ENCODE data around the gene CDHR1. TPM values are rescaled to one million over a fixed set of nuclear protein-coding genes. Genes with fewer than 3 reads are reported as not detected.
A peak's percentile ranks its signal among the peaks of the same experiment; 100 is the strongest.

Gene CDHR1
- total RNA-seq, 1 donor from 2014 or later = 0.35 TPM

DNA sequence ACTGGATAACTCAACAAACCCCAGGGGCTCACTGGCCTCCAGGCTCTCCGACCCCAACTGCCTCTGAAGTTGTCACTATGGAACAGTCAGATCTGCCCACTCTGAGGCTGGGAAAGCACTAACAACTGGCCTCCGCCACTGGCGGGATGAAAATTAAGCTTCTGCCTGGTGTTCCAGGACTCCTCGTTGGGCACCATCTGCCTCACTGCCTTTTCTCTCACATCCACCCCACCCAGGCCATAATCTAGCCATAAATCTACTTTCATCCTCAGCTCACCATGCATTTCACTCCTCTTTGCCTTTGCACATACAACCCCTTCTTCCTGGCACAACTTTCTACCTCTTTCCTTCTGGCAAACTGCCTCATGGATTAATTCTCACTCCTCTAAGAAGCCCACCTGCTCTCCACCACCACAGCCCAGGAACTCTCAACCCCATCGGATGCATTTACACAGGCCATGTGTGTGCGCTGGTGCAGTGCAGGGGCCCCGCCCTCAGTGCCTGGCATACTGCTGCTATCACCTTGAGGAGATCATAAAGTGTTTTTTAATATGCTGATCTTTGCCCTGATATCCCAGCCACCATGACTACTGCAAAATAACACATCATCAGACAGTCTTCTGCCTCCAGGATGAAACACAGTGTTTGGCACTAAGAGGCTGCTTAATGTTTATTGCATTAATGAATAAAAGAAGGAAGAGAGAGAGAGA is 4.0 kb downstream of the CDHR1 start:
- DNase-seq (ENCODE audit: low spot score) = no peak

DNA sequence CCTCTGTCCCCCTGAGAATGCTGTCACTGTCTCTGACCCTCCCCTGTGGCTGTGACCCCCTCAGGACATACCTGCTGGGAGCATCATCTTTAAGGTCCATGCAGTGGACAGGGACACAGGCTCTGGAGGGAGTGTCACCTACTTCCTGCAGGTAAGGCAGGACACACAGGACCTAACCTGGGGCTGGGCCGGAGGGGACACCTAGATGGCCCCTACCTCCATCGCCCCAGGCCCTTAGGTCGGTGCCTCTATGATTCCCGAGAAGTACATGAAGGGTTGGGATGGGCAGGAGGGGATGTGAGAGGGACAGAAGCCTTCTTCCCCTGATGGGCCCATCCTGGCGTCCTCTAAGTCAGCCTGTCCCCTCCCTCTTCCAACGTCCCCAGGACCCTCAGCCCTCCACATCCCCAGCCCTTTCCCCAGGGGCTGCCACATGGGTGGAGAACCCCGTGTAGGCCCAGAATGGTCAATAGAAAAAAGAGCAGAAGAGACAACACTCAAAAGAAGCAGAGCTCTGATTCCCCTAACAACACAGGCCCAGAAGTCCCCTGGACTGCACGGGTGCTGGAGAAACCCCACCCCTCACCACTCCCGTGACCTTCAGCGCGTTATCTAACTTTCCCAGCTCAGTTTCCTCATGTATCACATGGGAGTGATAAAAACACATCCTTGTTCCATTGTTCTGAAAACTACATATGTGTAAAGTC is 6.4 kb downstream of the CDHR1 start:
- no peak for DNase-seq (ENCODE audit: low spot score)

DNA sequence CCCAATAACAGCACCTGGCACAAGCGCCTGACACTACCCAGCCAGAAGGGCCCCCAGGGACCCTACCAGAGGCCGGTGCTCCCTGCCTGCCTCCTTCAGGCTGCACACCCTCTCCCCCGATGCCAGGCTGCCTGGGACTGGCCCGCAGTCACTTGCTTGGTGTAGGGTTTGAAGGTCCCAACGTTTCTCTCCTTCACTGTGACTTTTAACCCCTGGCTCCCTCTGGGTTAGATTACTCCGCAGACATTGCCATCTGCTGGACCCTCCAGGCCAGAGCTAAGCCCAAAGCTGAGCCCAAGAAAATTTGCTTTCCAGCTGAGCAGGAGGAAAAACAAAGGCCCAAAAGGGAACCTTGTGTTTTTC is 6.9 kb downstream of the CDHR1 start:
- no peak for DNase-seq (ENCODE audit: low spot score)

DNA sequence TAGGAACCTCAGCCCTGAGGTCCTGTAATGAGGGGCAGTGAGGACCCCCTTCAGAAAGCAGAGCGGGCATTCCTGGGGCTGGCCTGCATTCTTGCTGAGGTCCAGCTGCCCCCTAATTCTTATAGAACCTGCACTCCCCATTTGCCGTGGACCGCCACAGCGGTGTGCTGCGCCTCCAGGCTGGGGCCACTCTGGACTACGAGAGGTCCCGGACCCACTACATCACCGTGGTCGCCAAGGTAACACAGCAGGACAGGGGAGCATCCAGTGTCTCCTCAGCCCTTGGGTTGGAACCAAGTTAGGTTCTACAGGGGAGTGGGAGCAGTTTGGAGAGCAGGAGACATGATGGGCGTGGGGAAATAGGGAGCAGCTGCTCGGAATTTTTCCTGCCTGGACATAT is 7.3 kb downstream of the CDHR1 start:
- DNase-seq (ENCODE audit: low spot score) = no peak

DNA sequence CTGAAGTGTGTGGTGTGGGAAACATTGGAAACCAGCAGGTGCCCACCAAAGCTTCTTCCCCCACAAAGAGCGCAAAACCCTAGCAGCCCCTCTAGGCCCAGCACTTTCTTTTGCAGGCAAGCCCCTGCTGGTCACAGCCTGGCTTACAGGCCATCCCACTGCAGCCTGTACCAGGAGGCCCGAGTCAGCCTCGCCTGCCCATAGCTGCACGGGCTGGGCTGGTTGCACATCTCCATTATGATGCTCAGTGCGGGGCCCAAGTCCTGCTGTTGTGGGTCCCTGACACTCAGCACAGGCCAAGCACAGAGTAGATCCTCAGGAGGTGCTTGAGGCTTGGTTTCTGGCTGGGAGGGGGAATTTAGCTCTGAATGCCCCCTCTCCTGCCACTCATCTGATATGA is 8.0 kb downstream of the CDHR1 start:
- DNase-seq (ENCODE audit: low spot score) = no peak

DNA sequence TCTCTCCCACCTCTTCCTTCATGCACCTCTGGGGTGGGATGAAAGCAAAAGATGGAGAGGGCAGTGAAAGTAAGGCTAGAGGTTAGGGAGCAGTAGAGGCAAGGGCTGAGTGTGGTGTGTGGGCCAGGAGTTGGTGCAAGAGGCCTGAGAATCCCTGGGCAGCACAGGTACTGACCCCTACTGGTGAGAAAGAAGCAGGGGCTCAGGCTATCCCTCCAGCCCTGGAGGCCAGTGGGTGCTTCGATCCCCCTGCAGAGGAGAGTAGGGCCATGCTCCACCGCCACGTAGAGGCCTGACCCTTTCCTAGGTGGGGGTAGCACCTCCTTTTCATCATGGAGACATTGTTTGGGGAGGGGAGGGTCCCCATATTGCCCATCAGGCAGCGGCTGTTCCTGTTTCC is 9.8 kb downstream of the CDHR1 start:
- DNase-seq (ENCODE audit: low spot score) = peak; percentile 76

DNA sequence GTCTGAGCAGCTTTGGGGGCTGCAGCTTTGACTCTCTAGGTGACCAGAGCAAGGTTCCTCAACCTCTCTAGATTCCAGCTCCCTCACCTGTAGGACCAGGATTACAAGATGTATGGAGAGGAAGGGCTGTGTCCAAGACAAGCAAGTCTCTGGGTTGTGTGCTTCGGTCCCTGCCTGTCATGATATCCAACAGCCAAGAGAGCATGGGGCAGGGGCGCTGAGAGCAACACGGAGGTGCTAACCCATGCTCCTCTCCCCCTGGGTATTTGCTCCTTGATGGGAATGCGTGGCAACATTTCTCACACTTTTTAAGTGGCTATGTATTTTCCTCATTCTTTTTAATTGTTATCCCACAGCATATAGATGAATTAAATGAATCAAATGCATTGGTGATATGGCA is 10.3 kb downstream of the CDHR1 start:
- DNase-seq (ENCODE audit: low spot score) = peak; percentile 45

DNA sequence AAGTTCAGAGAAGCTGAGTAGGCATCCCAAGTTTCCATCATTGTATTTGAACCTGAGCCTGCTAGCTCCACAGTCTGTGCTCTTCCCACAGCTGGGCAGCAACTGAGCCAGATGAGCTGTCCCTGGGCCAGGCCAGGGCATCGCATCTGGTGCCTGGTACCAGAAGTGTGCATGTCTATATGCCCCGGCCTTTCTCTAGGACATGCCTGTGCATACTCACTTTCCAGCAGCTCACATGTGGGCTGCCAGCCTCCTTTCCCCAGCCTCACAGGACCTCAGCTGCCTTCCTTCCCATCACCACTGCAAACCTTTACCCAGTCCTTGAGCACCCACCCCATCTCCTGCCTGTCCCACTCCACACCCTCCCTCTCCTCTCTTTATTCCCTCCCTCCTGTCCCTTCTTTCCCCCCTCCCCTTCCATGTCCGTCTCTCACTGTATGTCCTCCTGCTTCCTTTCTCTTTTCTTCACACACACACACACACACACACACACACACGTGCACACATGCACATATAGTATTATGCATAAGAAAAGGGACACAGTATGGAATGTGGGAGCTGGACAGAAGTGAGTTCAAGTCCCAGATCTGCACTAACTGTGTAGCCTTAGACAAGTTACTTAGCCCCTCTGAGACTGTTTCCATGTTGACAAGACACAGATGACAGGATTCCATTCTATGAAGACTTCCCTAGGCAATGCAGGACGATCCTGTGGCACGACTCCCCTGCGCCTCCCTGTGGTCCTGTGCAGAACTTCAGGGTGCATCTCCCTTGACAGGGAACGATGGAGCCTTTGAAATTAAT is 10.9 kb downstream of the CDHR1 start:
- DNase-seq (ENCODE audit: low spot score) = peak; percentile 72

DNA sequence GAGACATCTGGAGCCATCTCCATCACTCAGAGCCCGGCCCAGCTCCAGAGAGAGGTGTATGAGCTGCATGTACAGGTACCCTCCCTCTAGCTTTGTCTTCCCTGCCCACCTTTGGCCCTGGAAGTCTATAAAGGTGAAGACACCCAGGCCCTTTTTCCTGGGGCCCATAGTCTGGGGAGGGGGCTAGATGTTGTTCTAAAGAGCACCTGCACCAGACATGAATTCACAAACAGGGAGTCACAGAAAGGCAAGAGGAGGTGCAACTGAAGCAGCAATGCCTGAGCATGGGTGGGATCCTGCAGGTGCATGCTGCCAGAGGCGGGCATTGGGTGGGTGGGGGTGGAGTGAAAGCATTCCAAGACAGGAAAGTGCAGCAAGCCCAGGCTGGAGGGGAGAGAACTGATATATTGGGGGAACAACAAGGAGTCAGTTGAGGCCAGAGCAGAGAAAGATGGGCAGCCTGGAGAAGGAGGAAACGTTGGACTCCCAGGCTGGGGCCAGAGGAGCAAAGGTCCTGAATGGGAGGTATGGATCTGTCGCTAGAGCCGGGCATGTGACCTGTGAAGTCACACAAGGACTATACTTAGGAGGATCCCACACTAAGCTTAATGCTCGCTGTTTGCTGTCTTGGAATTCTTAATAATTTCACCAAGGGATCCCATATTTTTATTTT is 11.7 kb downstream of the CDHR1 start:
- peak; percentile 78 for DNase-seq (ENCODE audit: low spot score)

DNA sequence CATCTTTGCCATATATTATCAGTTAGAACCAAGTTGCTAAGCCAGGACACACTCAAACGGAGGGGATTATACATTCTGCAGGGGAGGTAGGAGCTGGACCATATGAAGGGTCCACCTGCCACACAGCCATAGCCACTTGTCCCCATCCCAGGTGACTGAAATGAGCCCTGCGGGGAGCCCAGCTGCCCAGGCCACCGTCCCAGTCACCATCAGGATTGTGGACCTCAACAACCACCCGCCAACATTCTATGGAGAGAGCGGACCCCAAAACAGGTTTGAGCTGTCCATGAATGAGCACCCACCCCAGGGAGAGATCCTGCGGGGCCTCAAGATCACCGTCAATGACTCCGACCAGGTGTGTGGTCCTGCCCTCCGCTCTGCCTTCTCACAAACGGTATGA is 13.7 kb downstream of the CDHR1 start:
- peak; percentile 68 for DNase-seq (ENCODE audit: low spot score)

DNA sequence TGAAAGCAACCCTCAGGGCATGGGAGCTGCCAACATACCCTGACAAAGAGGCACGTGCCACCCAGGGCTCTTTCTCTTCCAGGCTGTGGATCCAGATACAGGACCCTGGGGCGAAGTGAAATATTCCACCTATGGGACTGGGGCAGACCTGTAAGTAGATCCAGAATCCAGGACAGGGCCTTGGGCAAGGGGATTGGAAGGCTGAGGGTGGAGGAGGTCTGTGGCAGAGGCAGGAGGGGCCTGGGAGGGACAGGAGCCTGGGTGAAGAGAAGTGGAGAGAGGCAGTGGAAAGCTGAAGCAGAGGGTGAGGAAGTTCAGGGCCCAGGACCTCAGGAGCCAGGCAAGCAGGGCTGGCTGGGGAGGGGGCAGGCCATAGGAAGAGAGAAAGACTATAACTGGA is 17.2 kb downstream of the CDHR1 start:
- peak; percentile 79 for DNase-seq (ENCODE audit: low spot score)

DNA sequence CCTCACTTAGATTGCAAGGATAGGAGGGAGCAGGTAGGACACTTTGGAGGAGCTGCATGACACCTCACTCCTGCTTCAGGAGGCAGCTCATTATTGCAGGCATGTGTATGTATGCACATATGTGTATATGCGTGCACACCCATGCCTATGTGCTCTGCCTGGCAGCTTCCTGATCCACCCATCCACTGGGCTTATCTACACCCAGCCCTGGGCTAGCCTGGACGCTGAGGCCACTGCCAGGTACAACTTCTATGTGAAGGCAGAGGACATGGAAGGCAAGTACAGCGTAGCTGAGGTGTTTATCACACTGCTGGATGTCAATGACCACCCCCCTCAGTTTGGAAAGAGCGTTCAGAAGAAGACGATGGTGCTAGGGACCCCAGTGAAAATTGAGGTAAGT is 17.7 kb downstream of the CDHR1 start:
- DNase-seq (ENCODE audit: low spot score) = peak; percentile 67

DNA sequence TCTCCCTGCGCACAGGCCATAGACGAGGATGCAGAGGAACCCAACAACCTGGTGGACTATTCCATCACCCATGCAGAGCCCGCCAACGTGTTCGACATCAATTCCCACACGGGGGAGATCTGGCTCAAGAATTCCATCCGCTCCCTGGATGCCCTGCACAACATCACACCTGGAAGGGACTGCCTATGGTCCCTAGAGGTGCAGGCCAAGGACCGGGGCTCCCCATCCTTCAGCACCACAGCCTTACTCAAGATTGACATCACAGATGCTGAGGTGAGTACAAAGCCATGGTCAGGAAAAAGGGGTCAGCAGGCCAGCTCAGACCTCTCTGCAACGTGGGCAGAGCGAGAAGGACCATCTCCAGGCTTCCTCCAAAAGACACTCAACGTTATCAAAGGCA is 18.7 kb downstream of the CDHR1 start:
- DNase-seq (ENCODE audit: low spot score) = peak; percentile 33

DNA sequence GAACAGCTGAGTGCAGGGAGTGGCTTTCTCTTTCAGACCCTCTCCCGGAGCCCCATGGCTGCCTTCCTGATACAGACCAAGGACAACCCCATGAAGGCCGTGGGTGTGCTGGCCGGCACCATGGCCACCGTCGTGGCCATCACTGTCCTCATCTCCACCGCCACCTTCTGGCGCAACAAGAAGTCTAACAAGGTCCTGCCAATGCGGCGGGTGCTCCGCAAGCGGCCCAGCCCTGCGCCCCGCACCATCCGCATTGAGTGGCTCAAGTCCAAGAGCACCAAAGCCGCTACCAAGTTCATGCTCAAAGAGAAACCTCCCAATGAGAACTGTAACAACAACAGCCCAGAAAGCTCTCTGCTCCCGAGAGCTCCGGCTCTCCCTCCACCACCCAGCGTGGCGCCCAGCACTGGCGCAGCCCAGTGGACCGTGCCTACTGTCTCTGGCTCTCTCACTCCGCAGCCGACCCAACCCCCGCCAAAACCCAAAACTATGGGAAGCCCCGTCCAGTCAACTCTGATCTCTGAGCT is 19.8 kb downstream of the CDHR1 start:
- peak; percentile 76 for DNase-seq (ENCODE audit: low spot score)

DNA sequence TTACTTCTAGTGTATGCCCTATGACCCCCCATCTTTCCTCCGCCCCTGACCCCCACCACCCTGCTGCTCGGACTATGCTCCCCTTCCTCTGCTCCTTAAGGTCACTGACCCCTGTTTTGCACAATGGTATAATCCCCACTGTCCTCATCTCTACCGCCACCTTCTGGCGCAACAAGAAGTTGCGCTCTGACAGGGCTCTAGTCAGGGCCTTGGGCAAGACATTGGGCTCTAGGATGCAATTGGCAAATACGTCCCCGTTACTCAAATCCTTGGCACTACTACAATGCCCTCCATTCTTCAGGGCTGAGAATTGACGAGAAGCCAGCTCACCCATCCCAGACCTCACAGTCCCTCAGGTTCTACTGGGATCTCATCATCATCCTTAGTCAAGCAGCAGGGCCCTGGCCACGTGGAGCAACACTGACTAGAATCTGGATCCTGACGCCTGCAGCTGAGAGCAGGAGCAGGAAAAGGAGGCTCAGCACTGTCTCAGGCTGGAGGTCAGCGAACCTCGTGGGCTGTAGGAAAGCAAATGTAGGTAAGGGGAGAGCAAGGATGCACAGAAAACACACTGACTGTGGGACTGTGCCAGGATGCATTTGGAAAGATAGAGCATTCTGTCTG is 20.4 kb downstream of the CDHR1 start:
- DNase-seq (ENCODE audit: low spot score) = peak; percentile 33

DNA sequence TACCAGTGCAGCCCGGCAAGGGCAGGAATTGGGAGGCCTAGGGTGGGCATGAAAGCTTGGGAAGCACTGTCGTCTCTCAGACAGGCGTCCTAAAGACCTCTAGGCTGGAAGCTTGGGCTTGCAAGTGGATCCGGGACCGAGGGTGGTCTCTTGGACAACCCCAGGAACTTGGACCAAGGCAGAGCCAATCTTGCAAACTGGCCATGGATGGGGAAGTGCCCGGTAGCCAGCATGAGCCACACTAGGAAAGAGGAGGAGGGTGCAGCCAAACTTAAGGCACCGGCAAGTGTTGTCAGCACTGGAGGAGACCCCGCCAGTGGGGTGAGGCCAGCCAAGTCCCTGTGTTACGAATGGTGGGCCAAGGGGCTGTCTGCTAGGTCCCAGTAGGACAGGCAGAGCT is 22.5 kb downstream of the CDHR1 start:
- DNase-seq (ENCODE audit: low spot score) = no peak

DNA sequence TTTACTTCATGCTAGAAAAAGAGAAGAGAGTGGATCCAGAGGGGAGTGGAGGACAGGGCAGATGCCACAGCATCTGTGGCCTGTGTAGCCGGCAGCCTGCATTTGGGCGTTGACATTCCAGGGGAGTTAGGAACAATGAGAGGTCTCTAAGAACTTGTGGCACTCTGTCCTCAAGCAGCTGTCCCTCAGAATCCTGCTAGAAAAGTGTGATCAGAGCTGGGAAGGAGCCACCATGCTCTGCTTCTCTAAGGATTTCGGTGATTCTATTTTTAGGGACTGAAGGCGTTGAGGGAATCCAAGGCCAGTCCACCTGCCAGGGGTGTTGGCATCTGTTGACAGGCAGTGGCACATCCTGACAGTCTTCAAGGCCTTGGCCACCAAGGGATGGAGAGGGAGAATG is 23.4 kb downstream of the CDHR1 start:
- DNase-seq (ENCODE audit: low spot score) = no peak

DNA sequence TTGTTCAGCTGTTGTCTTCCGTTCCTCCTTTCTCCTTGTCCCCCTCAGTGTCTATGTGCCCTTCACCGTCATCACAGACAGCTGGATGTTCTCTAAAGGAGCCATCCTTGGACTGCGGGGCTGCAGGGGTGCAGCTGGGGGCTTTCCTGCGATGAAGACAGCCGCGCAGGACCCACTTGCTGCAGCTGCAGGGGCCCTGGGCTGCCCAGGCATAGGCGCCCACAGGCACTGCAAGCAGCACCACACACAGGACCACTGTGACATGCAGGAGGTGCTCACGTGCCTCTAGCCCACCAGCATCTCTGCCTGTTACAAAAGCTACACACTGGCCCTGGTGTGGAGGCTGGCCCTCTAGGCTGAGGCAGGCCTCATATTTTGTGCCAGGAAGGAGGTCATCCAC is 27.6 kb downstream of the CDHR1 start:
- no peak for DNase-seq (ENCODE audit: low spot score)

DNA sequence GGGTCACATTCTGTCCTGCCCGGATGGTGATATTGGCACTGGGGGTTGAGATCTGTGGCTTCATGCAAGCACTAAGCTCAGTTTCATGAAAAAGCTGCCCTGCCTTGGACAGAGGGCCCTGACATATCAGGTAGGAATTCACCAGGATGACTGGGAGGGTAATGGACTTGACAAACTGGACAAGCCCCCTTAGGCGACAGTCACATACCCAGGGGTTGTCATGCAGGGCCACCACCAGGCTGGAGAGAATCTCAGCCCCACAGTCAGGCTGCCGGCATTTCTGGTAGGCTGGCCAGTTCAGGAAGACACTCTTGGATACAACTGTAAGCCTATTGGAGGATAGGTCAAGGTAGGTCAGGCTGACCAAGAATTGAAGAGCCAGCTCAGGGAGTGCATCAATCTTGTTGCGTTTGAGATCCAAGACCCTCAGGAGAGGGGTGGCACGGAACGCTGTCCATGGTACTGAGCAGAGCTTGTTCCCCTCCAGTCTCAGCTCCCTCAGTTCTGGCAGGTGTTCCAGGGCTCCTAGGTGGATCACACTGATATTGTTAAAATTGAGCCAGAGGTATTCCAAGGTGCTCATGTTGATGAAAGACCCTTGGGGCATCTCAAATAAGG is 30.2 kb downstream of the CDHR1 start:
- no peak for DNase-seq (ENCODE audit: low spot score)

DNA sequence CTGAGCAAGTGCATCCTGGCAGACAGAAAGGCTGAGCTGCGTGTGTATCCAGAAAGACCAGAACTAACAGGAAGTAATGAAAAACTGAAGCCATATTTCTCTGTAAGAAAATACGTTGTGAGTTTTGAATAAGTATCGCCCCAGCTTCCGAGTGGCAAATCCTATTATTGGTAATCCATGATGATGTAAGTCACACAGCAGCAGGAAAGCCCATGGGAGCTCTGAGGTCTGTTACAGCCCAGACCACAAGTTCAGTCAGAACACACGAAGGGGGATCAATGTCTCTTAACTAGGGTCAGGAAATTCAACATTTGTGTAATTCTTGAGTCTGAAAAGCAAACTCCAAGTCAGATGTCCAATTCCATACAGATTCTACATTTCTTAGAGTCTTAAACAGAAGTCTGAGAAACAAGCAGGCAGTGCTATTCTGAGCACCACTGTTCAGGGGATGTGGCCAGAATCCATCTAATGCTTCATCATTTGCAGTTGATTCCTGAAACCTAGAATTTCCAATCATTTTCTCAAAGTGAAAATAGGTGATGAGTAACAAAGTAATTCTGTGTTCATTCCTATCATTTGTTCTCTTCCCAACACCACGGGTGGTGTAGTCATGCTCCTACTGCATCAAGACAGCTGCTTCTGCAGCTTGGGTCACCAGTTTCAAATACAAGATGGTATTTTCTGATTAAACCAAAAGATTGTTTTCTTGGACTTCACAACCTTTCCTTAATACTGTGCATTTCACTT is 31.3 kb downstream of the CDHR1 start, which contains the start of gene LRIT2:
Gene LRIT2, minus strand, starts transcription at position 118 of the 747 bp plus-strand sequence. Its CDS starts 24 bp downstream, at position 94.
- DNase-seq (ENCODE audit: low spot score) = no peak
